Activated T-cell treated with anti-CD3 and anti-CD28 coated beads for 1 hour (primary cell): ENCODE data around the gene DCUN1D2.

Source experiments
- DNase-seq: peaks from one replicate; pipeline ENCODE4 v3.0.0-alpha.2; 2020; ENCODE audit warnings: low read depth

DCUN1D2 gene

DNA sequence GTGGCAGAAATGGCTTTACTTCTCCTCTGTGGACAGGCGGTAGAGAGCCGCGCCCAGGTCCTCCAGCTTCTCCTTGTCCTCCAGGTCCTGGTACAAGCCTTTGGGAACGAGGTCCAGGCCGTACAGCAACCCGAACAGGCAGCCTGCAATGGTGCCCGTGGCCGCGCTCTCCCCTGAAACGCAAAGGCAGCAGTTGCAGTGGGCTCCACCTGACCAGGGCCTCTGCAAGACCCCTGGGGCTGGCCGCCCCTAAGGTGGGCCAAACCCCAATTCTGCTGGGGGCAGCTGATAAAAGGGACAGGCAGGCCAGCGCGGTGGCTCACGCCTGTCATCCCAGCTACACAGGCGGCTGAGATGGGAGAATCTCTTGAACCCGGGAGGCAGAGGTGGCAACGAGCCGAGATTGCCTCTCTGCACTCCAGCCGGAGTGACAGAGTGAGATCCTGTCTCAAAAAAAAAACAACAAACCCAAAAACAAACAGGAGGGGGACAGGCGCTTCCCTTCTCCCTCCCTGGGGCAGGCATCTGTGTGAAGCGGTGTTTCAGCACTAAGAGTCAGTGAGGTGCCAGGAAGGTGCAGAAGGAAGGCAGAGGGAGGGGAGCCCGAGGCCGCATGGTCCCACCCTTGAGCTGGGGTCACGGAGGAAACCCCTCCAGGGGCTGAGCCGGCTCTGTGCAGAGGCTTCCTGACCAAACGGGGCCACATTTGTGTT is 67.5 kb downstream of the DCUN1D2 start:
- no peak for DNase-seq

DNA sequence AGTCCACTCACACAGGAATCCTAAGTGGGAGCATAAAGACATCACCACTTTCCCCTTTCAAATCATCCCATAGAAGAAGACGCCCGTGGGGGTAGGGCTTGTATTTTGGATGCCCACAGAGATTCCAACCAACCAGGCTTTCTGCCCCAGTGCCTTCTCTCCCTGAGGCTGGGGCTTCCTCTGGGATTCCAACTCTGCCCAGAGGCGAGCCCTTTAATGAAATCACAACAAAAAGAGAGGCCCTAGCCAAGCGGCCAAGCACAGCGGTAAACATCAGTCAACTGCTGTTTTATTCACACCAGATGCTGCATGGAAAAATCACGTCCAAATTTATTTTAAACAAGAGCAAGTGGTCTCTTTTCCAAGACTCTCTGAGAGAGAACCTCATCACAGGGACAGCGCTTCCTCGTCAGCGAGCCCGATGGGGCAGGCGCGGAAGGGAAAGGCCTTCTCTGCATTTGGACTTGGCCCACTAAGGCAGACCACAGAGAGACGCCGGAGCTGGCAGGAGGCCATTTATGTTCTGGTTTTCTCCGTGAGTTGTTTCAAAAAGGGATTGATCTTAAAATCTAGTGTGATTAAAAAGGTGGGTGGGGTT is 68.7 kb downstream of the DCUN1D2 start:
- DNase-seq, result no peak

DNA sequence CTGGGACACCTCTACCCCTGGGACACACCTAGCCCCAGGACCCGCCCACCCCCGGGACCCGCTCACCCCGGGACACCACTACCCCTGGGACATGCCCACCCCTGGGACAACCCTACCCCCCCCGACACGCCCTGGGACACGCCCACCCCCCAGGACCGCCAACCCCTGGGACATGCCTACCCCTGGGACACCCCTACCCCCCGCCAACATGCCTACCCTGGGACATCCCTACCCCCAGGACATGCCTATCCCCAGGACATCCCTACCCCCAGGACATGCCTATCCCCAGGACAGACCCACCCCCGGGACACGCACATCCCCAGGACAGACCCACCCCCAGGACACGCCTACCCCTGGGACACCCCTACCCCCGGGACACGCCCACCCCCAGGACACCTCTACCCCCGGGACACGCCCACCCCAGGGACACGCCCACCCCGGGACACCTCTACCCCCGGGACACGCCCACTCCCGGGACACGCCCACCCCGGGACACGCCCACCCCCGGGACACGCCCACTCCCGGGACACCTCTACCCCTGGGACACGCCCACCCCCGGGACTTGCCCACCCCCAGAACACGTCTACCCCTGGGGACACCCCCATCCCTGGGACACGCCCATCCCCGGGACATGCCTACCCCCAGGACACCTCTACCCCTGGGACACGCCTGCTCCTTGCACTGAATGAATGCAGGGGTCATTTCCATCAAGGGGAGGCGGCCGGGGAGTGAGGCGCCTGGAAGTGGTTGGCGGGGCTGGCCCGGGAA is 69.5 kb downstream of the DCUN1D2 start:
- DNase-seq, result no peak

DNA sequence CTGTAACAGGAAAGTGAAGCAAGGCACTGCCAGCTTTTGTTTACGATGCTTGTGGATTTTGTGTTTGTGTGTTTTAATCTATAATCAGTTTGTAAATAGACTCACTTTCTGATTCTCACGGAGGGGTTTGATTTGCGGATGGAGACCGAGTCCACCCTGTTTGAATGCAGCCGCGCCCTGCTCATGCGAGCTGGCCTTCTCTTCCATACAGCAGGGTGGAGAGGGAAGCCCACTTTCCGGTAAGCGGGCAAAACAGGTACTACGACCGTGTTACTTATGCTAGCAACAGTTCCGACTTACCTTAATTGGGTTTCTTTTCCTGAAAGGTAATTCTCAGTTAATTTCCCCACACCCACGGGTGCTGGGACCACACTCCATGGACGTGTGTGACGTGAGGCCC is 70.3 kb downstream of the DCUN1D2 start:
- DNase-seq, result no peak

DNA sequence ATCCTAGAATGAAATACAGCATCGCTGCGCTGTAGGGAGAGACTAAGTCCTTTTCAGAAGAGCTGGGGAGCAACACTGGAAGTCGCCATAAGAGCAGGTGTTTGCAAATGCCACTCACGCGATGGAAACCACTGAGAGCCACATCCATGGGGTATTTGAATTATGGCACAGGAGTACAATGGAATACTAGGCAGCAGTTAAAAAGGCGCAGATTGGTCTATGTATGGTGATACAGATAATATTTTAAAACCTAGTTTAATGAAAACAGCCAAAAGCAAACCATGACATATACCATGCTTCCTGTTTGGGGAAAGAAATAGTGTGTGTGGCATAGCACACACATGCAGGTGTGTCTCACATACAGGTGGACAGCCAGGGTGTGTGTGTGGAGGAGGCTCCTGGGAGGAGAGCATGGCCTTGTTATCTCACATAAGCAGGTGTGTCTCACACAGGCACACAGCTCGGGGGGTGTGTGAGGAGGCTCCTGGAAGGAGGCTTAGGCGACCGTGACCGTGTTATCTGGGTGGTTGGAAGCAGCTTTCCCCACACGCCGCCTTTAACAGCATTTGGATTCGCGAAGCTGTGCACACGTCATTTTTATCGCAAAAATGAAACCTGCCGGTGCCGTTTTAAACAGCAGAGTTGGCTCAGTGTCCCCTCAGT is 70.8 kb downstream of the DCUN1D2 start:
- DNase-seq, result no peak

DNA sequence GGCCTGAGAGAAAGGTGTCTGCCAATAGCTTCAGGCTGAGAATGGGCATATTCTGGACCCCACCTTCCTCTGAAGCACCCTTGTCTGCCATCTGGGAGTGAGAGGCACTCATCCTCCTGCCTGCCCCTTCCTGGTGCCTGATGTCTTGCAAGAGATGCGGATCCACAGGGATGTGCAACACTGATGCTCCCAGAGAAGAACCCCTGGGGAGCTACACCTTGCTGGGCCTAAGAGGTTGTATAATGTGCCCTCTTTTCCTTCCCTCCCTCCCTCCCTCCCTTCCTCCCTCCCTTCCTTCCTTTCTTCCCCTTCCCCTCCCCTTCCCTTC is 71.8 kb downstream of the DCUN1D2 start:
- DNase-seq, result no peak

DNA sequence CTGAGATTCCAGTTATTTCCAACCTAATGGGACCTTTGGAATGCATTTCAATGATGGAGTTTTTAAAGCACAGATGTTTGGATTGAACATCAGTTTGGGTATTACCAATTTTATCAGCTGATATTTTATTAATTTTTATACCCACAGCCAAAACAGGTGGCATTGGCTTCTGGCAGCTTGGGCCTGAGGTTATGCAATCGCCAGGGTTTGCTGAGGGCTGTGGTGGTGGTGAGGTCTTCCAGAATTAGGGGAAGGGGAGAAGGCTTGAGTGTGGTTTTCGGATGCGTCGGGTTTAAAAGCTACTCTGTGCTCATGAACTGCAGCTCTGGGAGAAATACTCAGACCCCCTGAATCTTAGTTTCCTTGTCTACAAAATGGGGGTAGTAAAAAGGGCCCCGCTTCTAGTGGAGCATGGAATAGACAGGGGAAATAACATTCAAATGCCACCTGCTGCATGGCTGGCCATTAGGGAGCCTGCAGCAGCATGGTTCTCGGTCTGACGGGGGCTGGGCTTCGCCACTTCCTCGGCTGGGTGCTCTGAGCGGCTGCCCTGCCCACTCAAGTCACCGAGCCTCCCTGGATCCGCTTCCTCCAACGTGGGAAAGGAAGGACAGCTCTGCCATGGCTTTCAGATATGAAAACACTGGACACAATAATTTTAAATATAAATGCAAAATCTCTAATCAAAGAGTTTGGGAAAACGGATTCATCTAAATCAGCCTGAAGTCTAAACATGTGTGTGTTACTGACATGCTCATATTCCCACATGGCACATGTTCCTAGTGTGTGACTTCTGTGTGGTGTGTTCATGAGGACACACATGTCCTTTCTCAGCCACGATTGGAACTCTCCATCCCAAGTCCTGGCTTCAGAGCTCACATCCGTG is 72.4 kb downstream of the DCUN1D2 start:
- DNase-seq, result no peak

DNA sequence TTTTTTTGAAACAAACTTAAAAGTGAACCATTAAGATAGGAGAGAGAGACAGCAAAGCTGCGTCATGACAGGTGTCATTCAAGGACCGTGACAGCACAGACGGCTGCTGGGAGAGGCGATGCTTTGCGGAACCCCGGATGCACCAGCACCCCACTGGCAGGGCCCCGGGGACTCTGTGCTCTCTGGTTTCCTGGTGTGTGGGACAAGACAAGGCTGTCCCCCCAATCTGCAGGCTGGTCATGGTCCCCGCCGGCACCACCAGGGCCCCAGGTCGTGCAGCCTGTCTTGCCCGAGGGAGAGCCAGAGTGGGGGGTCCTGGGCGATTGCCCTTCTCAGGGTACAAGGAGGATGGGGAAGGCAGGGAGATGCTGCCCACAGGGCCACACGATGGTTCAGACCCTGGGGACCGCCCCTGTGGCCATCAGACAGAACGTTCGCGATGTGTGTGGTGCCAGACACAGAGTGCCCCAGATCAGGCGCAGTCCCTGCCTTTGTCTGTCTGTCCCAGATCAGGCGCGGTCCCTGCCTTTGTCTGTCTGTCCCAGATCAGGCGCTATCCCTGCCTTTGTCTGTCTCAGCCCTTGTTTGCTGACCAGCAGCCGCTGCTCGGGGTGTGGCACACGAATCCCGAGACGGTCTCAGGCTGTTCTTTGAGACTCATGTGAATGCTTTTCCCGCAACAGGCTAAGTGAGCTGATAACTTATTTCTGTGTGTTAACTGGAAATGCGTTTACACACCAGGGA is 73.3 kb downstream of the DCUN1D2 start:
- no peak for DNase-seq

DNA sequence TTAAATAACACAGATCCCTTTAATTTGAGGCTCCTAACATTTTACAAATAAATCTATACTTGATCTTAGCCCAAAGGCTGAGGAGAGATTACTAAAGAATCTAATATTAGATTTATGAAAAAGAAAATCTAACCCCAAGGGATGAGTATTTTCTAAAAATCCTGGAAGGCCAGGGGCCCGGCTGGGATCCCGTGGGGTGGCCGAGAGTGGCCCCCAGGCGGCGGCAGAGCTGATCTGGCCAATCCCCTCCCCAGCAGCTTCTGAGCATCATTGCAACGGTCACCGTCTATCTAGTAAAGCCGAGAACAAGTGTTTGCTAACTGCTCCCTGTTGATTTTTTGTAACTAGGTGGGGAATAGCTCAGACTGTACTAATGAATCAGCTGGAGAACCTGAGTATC is 74.7 kb downstream of the DCUN1D2 start:
- no peak for DNase-seq

DNA sequence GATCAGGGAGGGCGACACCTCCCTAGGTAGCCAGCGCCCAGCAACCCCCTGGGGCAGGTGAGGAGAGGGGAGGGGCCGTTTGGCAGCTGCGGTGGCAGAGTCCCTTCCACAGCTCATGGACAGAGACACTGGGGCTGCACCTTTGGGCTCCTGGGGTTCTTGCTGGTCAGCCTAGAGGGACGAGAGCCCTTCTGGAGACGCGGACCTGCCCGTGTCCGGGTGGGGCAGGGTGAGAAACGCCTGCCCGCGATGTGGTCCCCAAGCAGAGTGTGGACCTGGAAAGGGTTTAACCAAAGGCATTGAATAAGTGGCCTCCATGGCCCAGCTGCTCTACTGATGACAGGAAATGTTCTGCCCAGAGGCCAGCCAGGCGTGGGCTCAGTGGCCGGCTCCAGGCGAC is 75.5 kb downstream of the DCUN1D2 start:
- no peak for DNase-seq

DNA sequence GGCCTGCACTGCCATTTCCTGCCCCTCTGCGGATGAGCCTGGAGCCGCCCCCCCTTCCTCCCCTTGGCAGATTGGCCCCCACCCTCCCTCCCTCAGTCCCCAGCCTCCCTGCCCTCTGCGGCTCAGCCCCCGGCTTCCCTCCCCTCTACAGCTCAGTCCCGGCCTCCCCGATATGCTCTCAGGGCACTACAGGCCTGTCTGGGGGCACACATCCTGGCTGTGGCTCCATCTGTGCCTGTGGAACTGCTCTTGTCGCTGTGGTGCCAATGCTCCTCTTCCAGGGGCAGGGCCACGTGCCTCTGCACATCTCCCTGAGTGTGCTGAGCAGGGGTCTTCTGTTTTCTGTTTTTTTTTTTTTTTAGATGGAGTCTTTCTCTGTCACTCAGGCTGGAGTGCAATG is 76.2 kb downstream of the DCUN1D2 start:
- DNase-seq, result no peak

DNA sequence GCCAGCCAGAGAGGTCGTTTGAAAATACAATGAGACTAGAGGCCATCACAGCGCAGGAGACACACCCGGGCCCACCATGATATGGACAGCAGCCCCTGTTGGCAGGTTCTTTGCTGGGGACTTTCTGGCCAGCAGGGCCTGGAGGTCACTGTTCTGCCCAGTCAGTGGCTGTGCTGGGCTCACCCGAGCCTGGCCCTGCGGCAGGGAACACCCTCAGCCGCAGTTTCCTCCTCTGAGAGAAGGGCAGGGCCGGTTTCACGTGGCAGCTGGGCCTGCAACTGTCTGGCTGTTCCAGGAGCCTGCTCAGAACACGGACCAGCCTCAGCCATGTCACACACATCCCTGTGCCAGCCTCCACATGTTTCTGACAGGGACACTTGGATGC is 76.6 kb downstream of the DCUN1D2 start:
- DNase-seq, result no peak

DNA sequence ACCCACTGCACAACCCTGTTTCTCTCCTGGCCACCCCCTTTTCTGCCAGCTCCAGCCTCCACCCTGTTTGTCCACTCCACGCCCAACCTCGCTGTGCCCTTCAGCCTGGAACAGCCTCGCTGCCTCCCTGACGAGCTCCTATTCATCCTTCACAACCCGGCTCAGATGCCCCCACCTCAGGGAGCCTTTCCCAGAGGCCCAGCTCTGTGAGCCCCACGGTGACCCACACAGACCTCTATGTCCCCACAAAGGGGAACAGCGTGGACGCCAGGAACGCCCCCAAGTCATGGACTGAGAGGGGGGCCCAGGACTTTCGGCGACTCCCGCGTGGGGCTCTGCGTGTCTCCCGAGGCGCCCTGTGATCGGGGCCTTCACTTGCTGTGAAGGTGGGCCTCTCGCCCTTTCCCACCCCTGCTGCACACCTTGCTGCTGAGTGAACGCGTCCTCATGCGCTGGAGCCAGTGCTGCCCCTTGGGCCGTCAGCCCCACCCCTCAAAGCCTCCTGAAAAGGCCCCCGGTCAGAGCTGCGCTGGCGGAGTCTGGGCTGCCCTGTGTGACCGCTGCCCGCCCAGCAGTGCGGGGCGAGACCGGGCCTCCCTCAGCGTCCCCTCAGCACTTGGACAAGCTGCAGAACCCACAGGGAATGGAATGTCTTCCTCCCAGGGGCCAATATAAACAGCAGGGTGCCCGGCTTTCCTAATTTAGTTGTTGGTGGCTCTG is 77.2 kb downstream of the DCUN1D2 start:
- DNase-seq, result no peak

DNA sequence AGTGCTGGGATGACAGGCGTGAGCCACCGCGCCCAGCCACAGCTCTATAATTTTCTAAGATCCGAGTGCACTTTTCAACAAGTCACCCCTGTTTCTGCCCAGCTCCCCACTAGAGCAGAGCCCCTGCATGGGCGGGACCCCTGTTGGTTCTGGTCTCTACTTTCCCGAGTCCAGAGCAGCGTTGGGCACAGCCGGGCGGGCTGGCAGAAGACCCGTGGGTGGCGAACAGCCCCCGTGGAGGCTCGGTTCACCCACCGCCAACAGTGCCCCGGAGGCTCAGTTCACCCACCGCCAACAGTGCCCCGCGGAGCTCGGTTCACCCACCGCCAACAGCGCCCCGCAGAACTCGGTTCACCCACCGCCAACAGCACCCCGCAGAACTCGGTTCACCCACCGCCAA is 78.1 kb downstream of the DCUN1D2 start:
- no peak for DNase-seq

DNA sequence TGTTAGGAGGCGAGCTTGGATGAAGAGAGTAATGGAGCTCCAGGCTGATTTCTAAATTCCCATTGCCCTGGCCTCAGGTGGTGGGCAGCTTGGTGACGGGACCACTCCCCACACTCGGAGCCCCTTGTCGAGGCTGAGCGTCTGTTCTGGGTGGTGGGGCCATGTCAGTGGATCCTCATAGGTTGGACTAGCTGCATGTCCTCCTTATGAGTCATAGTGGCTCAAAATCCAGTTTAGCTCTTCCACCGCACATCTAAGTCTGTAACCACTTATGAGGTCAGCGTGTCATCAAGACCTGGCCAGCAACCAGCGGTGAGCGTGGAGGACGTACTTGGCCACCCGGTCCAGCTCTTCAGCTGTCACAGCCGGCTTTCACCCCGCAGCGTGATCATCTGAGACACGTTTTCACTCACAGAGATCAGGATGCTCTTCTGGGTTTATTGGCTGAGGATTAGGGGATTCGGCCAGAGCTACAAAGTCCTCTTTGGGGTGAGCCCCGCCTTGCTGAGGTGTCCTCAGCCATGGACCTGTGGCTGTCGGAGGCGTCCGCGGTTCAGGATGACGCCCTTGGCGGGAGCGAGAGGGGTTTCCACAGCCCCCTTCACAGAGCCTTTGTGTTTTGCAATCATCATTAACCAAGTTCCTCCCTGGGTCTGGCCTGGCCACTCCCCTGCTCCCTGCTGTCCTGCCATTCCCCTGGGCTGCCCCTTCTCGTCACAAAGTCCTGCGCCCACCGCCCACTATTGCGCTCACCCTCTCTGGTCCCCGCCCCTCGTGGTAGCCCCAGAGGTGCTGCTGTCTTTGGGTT is 79.1 kb downstream of the DCUN1D2 start:
- DNase-seq, result no peak

DNA sequence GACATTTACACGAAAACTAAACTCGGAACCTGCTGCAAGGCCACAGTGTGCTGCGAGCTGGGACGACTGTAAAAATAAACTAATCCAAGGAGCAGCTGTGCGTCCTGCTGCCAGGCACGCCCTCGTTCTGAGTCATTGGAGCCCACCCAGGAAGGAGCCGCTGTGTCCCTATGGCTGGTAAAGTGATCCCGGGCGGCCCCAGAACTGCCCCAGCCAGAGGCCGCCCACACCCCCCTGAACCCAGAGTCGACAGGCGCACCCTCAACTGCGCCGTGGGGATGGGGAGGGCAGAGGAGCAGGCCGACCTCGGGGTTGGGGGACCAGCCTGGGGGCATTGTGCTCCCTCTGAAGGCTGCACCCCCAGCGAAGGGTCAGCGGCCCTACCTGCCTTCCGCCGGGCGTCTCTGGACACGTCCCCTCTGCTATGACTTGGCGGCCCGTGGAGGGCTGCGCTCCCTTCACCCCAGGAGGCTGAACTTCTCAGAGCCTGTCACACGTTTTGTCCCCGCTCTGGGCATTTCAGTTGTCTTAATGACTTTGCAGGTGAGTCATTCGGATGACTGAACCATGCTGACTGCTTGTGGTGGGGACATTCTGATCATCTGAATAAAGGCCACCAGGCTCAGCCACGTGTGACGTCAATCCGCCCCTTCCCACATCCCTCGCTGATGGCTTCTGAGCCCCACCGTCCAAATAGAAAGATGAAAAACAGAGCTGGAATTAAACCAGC is 79.9 kb downstream of the DCUN1D2 start:
- no peak for DNase-seq

DNA sequence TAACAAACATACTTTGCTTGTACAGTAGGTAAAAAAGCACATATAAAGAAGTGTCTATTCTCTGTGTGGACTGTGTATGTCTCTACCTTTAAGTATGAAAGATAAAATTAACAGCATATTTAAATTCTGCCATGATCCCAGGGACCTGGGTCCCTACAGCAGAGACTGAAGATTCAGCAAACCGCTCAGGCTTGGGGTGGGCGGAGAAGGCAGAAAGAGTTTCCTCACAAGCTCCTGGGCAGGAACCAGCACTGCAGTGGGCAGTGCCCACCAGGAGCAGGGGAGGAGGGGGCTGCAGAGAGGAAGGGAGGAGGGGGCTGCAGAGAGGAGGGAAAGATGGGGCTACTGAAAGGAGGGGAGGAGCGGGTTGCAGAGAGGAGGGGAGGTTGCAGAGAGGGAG is 81.9 kb downstream of the DCUN1D2 start:
- DNase-seq, result no peak

DNA sequence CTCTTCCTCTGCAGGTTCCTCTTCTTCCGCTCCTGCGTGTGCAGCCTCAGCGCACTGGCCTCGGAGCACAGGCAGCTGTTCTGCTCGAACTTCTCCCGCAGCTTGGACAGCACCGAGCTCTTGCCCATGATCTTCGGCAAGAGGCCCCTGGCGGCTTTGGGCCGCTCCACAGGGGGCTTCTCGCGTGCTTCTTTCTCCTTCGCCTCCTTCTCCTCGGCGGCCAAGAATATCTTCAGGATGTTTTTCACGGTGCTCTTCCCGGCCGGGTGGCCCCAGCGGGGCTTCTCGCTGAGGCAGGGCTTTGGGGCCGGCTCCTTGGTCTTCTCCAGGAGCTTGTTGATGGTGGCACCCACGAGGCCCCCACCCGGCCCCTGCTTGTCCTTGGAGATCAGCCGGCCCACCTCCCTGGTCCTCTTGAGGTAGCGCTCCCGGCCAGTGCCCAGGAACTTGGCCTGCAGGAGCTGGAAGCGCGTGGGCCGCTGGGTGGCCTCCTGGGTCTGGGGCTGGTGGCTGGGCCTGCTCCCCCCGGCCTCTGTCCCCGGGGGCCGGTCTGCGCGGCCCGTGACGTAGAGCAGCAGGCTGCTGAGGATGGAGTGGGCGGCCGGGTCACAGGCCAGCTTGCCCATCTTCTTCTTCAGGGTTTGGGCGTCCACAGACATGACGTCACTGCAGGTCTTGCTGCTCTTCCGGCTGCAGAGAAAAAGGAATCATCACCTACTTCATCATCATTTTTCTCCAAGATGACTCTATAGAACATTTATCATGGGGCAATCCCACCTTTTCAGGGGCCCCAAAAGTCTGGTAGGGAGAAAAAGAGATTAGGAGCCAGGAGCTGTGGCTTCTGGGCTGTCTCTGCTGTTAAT is 82.7 kb downstream of the DCUN1D2 start:
- DNase-seq, result no peak
